WTC11 (cell line): Measurements from ENCODE around the gene SMIM12. TPM values are rescaled to one million over a fixed set of nuclear protein-coding genes. Genes with fewer than 3 reads are reported as not detected.

Source experiments
- ATAC-seq: fragments of 200-7000 bp; cut with Tn5 transposase; 2 replicates; pipeline ENCODE4 v1.10.0; 2021; ENCODE audit warnings: mild to moderate bottlenecking, moderate library complexity
- CTCF ChIA-PET: fragments of 300-600 bp; sonication (Branson Sonifier 250); formaldehyde crosslinking; loops from one replicate; lab custom pipeline; 2021; ENCODE audit warnings: antibody characterized with exemption; lab: Charles Lee
- POLR2A ChIA-PET: fragments of 350-600 bp; sonication (Branson Sonifier 250); formaldehyde crosslinking; loops from one replicate; lab custom pipeline; 2021; ENCODE audit warnings: antibody characterized with exemption; lab: Charles Lee
- DNase-seq: peaks from one replicate; pipeline ENCODE4 v3.0.0; 2021; ENCODE audit warnings: low spot score
- H3K27ac Mint-ChIP-seq: 2 replicates; pipeline ENCODE4 v1.8.0; 2021; ENCODE audit warnings: mixed read lengths
- H3K27me3 Mint-ChIP-seq: 2 replicates; pipeline ENCODE4 v1.8.0; 2021; ENCODE audit warnings: low read depth, mild to moderate bottlenecking, moderate library complexity, mixed read lengths
- H3K36me3 Mint-ChIP-seq: 2 replicates; pipeline ENCODE4 v1.8.0; 2021; ENCODE audit warnings: mixed read lengths
- H3K4me1 Mint-ChIP-seq: 2 replicates; pipeline ENCODE4 v1.8.0; 2022; ENCODE audit warnings: mixed read lengths
- H3K4me3 Mint-ChIP-seq: 2 replicates; pipeline ENCODE4 v1.8.0; 2021; ENCODE audit warnings: mild to moderate bottlenecking, moderate library complexity, mixed read lengths
- H3K9me3 Mint-ChIP-seq: 2 replicates; pipeline ENCODE4 v1.8.0; 2021; ENCODE audit warnings: mixed read lengths
- EMX1 ChIP-seq: fragments of 250-450 bp; sonication (Bioruptor Pico); IDR thresholded peaks from 2 replicates; pipeline ENCODE4 v1.8.0; 2021; ENCODE audit warnings: mild to moderate bottlenecking
- FOXJ3 ChIP-seq: sonication (generic); formaldehyde crosslinking; IDR thresholded peaks from 2 replicates; pipeline ENCODE4 v1.9.0; 2021; ENCODE audit warnings: missing genetic modification reagents, mild to moderate bottlenecking, borderline replicate concordance
- FOXP1 ChIP-seq: sonication (generic); formaldehyde crosslinking; IDR thresholded peaks from 2 replicates; pipeline ENCODE4 v1.8.0; 2022; ENCODE audit warnings: missing genetic modification reagents, mild to moderate bottlenecking, moderate library complexity, borderline replicate concordance
- NFE2L1 ChIP-seq: sonication (generic); formaldehyde crosslinking; IDR thresholded peaks from 2 replicates; pipeline ENCODE4 v1.8.1; 2023; ENCODE audit warnings: missing genetic modification reagents
- NR2C2 ChIP-seq: sonication (generic); formaldehyde crosslinking; IDR thresholded peaks from 2 replicates; pipeline ENCODE4 v1.8.0; 2022; ENCODE audit warnings: mild to moderate bottlenecking, missing genetic modification reagents
- TEAD4 ChIP-seq: sonication (generic); formaldehyde crosslinking; IDR thresholded peaks from 2 replicates; pipeline ENCODE4 v1.8.0; 2022; ENCODE audit warnings: mild to moderate bottlenecking, missing genetic modification reagents
- TP53 ChIP-seq: sonication (generic); formaldehyde crosslinking; IDR thresholded peaks from 2 replicates; pipeline ENCODE4 v1.8.1; 2023; ENCODE audit warnings: mild to moderate bottlenecking, missing genetic modification reagents
- ZBTB21 ChIP-seq: sonication (generic); formaldehyde crosslinking; IDR thresholded peaks from 2 replicates; pipeline ENCODE4 v1.8.1; 2023; ENCODE audit warnings: mild to moderate bottlenecking, missing genetic modification reagents, borderline replicate concordance
- ZNF232 ChIP-seq: sonication (generic); formaldehyde crosslinking; IDR thresholded peaks from 2 replicates; pipeline ENCODE4 v1.8.0; 2022; ENCODE audit warnings: mild to moderate bottlenecking, missing genetic modification reagents
- ZNF317 ChIP-seq: sonication (generic); formaldehyde crosslinking; IDR thresholded peaks from 2 replicates; pipeline ENCODE4 v1.8.1; 2023; ENCODE audit warnings: low read depth, mild to moderate bottlenecking, moderate library complexity, missing genetic modification reagents, borderline replicate concordance
- ZNF416 ChIP-seq: fragments of 250-450 bp; sonication (Bioruptor Pico); IDR thresholded peaks from 2 replicates; pipeline ENCODE4 v1.9.0; 2021; ENCODE audit warnings: mild to moderate bottlenecking, inconsistent platforms
- ZNF671 ChIP-seq: fragments of 250-450 bp; sonication (Bioruptor Pico); IDR thresholded peaks from 2 replicates; pipeline ENCODE4 v1.8.0; 2021; ENCODE audit warnings: mild to moderate bottlenecking
- ZSCAN18 ChIP-seq: fragments of 250-450 bp; sonication (Bioruptor Pico); IDR thresholded peaks from 2 replicates; pipeline ENCODE4 v2.1.2; 2022; ENCODE audit warnings: mild to moderate bottlenecking, moderate library complexity
- total RNA-seq: library from RNA; stranded (reverse); gene quantifications from 3 replicates; pipeline ENCODE4 v1.2.3, GENCODE V29; 2021
- TF ChIP-seq, protein P1 (sequence below): sonication (generic); formaldehyde crosslinking; IDR thresholded peaks from 2 replicates; pipeline ENCODE4 v1.8.1; 2023; ENCODE audit warnings: mild to moderate bottlenecking, missing genetic modification reagents
- TF ChIP-seq, protein P2 (sequence below): sonication (generic); formaldehyde crosslinking; IDR thresholded peaks from 2 replicates; pipeline ENCODE4 v1.8.1; 2022; ENCODE audit warnings: low read depth, missing genetic modification reagents, borderline replicate concordance

SMIM12 gene
- total RNA-seq, 1 experiment from 2014 or later = 34.6 TPM

DNA sequence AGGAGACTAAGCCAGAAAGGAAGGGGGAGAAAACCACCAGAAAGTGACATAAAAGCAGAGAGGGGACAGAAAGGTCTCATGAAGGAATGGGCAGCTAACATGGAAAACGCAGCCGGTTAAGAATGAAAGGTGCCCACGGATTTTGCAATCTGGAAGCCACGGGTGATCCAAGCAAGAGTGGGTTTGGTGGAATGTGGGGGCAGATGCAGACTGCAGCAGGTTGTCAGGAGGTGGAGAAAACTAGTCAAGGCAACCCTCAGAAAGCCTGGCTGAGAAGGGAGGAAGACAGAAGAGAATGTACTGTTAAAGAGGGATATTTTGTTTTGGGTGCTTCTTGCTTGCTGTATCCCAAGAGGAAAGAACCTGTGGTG lies 12.6 kb upstream of the SMIM12 start:
- Mint-ChIP-seq H3K27me3 (peaks cover 10% of the 10 kb centered on the region), H3K27ac (no peak overlapping the region), H3K36me3 (no peaks in the 10 kb centered on the region), H3K9me3 (no peaks in the 10 kb centered on the region), H3K4me1 (no peaks in the 10 kb centered on the region), H3K4me3 (no peak overlapping the region)
- no peak for DNase-seq
- ATAC-seq = no peak
- POLR2A ChIA-PET = interaction anchor here (1.1 kb wide), 1 partner anchor 12 kb away, joined by 3 read pairs; the partner anchor contains the start of gene SMIM12
- CTCF ChIA-PET = interaction anchor here (1.1 to 1.7 kb wide), 2 partner anchors 13 to 19 kb away, joined by 4 to 6 read pairs; no protein-coding TSS in a partner anchor
- TF ChIP-seq EMX1 (CRISPR knock-in tag) (no peak), FOXJ3 (CRISPR knock-in tag) (no peak), TP53 (CRISPR knock-in tag) (no peak), ZNF317 (CRISPR knock-in tag) (no peak), ZBTB21 (CRISPR knock-in tag) (no peak), NFE2L1 (no peak)
- TF ChIP-seq, protein P1, sequence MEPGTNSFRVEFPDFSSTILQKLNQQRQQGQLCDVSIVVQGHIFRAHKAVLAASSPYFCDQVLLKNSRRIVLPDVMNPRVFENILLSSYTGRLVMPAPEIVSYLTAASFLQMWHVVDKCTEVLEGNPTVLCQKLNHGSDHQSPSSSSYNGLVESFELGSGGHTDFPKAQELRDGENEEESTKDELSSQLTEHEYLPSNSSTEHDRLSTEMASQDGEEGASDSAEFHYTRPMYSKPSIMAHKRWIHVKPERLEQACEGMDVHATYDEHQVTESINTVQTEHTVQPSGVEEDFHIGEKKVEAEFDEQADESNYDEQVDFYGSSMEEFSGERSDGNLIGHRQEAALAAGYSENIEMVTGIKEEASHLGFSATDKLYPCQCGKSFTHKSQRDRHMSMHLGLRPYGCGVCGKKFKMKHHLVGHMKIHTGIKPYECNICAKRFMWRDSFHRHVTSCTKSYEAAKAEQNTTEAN (CRISPR knock-in tag) = no peak

DNA sequence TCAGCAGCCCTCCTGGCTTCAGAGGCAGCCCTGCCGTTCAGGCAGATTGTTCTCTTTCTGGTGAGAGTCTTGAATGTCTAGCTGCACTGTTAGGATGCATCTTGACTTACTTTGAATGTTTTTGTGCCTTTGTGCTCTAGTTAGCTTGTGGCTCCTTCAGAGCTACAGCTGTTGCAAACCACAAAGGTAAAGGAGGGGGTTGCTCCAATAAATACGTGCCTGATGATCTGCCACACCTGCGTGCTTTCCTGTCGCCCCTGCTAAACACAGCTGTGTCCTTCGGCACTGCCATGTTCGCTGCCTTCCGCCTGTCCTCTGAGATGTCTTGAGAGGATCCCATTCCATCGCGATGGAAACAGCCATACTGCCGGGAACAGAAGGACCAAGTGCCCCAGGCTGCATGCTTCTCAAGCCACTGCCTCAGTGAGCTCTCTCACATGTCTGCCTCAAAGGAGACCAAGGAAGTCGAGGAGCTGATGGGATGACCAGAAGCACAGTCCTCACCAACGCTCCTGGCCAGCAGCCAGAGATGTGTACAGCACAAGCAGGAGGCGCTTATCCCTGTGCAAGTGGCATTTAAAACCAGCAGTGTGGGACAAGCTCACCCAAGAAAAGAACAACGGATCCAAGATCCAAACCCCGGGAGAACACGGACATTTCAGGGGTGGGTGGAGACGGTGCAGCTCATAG lies 12.0 kb upstream of the SMIM12 start:
- POLR2A ChIA-PET = interaction anchor here (1.1 kb wide), 1 partner anchor 12 kb away, joined by 3 read pairs; the partner anchor contains the start of gene SMIM12
- H3K4me3 Mint-ChIP-seq = no peak overlapping the region
- CTCF ChIA-PET = interaction anchor here (1.1 to 1.7 kb wide), 2 partner anchors 14 to 19 kb away, joined by 4 to 6 read pairs; no protein-coding TSS in a partner anchor

DNA sequence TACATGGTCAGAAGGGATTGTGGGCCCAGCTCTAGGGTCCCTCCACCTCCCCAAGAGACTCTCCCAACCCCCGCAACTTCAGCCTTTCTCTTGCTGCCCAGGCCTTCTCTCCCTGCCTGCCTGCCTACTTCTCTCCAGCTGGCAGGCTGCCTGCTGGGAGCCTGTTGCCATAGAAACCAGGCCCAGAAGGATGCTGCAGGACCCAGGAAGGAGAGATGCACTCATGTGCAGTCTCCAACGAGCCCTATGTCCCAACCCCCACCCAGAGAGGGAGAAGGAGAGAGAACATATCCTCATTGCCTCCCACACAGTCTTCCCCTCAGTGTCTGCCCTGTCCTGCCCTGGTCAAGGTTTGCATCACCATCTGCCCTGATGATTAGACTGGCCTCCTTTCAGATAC lies 10.8 kb upstream of the SMIM12 start:
- no peaks in the 10 kb centered on the region for H3K9me3 Mint-ChIP-seq
- no peak for ATAC-seq
- TF ChIP-seq NR2C2 (no peak), ZSCAN18 (no peak), ZNF671 (CRISPR knock-in tag) (no peak)
- TF ChIP-seq, protein P2, sequence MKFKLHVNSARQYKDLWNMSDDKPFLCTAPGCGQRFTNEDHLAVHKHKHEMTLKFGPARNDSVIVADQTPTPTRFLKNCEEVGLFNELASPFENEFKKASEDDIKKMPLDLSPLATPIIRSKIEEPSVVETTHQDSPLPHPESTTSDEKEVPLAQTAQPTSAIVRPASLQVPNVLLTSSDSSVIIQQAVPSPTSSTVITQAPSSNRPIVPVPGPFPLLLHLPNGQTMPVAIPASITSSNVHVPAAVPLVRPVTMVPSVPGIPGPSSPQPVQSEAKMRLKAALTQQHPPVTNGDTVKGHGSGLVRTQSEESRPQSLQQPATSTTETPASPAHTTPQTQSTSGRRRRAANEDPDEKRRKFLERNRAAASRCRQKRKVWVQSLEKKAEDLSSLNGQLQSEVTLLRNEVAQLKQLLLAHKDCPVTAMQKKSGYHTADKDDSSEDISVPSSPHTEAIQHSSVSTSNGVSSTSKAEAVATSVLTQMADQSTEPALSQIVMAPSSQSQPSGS (CRISPR knock-in tag) = no peak
- H3K4me3 Mint-ChIP-seq = no peak overlapping the region
- POLR2A ChIA-PET = no interaction called here
- no peaks in the 10 kb centered on the region for H3K36me3 Mint-ChIP-seq
- H3K27ac Mint-ChIP-seq = no peak overlapping the region
- CTCF ChIA-PET = interaction anchor here (0.5 to 0.9 kb wide), 3 partner anchors 11 to 1872 kb away, joined by 3 read pairs; partner anchors contain the start of gene SMIM12
- DNase-seq = no peak
- H3K4me1 Mint-ChIP-seq = no peaks in the 10 kb centered on the region
- peaks cover 13% of the 10 kb centered on the region for H3K27me3 Mint-ChIP-seq

More for the DNA sequence above, 12.0 kb upstream of the SMIM12 start:
- no peak for DNase-seq
- no peaks in the 10 kb centered on the region for H3K36me3 Mint-ChIP-seq
- no peaks in the 10 kb centered on the region for H3K4me1 Mint-ChIP-seq
- ATAC-seq = no peak
- peaks cover 13% of the 10 kb centered on the region for H3K27me3 Mint-ChIP-seq
- H3K27ac Mint-ChIP-seq = peak overlapping the region; percentile 67; the same call in 1 of the 2 replicates
- TF ChIP-seq TEAD4 (CRISPR knock-in tag) = no peak
- no peak for TF ChIP-seq ZNF416 (CRISPR knock-in tag)
- no peak for TF ChIP-seq ZNF232
- no peak for TF ChIP-seq TP53 (CRISPR knock-in tag)
- TF ChIP-seq, protein P2 (CRISPR knock-in tag) = no peak
- no peak for TF ChIP-seq FOXP1
- H3K9me3 Mint-ChIP-seq = no peaks in the 10 kb centered on the region
